IMR-90 (cell line): Measurements from ENCODE around the gene LIPM. TPM values are rescaled to one million over a fixed set of nuclear protein-coding genes. Genes with fewer than 3 reads are reported as not detected.

ENCODE experiments used
- ATAC-seq: fragments of 200-7000 bp; cut with Tn5 transposase; 2 replicates; pipeline ENCODE4 v1.9.1; 2020; ENCODE audit warnings: low read depth, mild to moderate bottlenecking, moderate library complexity
- BruUV-seq: library from RNA; stranded (reverse); fragments of 400-500 nt; replicated peaks from 2 replicates; lab custom pipeline; 2021; lab: Mats Ljungman, UMichigan
- CTCF ChIA-PET: fragments of 300-600 bp; formaldehyde crosslinking; extraction: SDS; loops from one replicate; lab custom pipeline; 2021; ENCODE audit warnings: antibody characterized with exemption; lab: Yijun Ruan, JAX
- POLR2A ChIA-PET: fragments of 300-600 bp; sonication (Branson Sonifier 250); formaldehyde crosslinking; loops from one replicate; lab custom pipeline; 2022; ENCODE audit warnings: antibody characterized with exemption; ENCODE audit not compliant: unreplicated experiment; lab: Charles Lee
- DNase-seq: peaks from one replicate; pipeline ENCODE4 v3.0.0; 2013
- H2AFZ ChIP-seq: replicated peaks from 2 replicates; pipeline ENCODE3; 2013; ENCODE audit warnings: low read length, mild to moderate bottlenecking; ENCODE audit not compliant: poor library complexity
- H2AK5ac ChIP-seq: 2 replicates; pipeline ENCODE4 v1.6.1; 2013; ENCODE audit warnings: low read depth, low read length, inconsistent platforms
- H2AK9ac ChIP-seq: replicated peaks from 2 replicates; pipeline ENCODE3; 2013; ENCODE audit warnings: mild to moderate bottlenecking, low read depth, low read length, moderate library complexity; ENCODE audit not compliant: poor library complexity
- H2BK120ac ChIP-seq: 2 replicates; pipeline ENCODE4 v1.6.1; 2013; ENCODE audit warnings: low read depth, low read length, inconsistent platforms
- H2BK15ac ChIP-seq: 3 replicates; pipeline ENCODE4 v1.6.1; 2013; ENCODE audit warnings: low read depth, low read length, inconsistent platforms
- H2BK20ac ChIP-seq: 2 replicates; pipeline ENCODE4 v1.6.1; 2013; ENCODE audit warnings: low read depth, mild to moderate bottlenecking, inconsistent platforms, low read length, moderate library complexity
- H2BK5ac ChIP-seq: 2 replicates; pipeline ENCODE4 v1.6.1; 2013; ENCODE audit warnings: mild to moderate bottlenecking, low read depth, low read length, inconsistent platforms; ENCODE audit not compliant: poor library complexity, severe bottlenecking
- H3K14ac ChIP-seq: replicated peaks from 2 replicates; pipeline ENCODE4 v1.6.1; 2013; ENCODE audit warnings: low read depth, low read length, inconsistent platforms
- H3K18ac ChIP-seq: 2 replicates; pipeline ENCODE4 v1.6.1; 2013; ENCODE audit warnings: low read depth, low read length, control low read depth
- H3K23ac ChIP-seq: 2 replicates; pipeline ENCODE4 v1.6.1; 2013; ENCODE audit warnings: low read depth, low read length, inconsistent platforms
- H3K27ac ChIP-seq: 2 replicates; pipeline ENCODE4 v1.5.1; 2013; ENCODE audit warnings: mild to moderate bottlenecking, control low read depth, low read length; ENCODE audit not compliant: insufficient read depth
- H3K27me3 ChIP-seq: 2 replicates; pipeline ENCODE4 v1.6.1; 2013; ENCODE audit warnings: low read length; ENCODE audit not compliant: control insufficient read depth, insufficient read depth
- H3K36me3 ChIP-seq: 2 replicates; pipeline ENCODE4 v1.6.1; 2013; ENCODE audit warnings: low read length, mixed read lengths; ENCODE audit not compliant: control insufficient read depth, insufficient read depth
- H3K4ac ChIP-seq: 2 replicates; pipeline ENCODE4 v1.6.1; 2013; ENCODE audit warnings: low read depth, low read length, inconsistent platforms
- H3K4me1 ChIP-seq: 2 replicates; pipeline ENCODE4 v1.6.1; 2013; ENCODE audit warnings: low read length, mixed read lengths; ENCODE audit not compliant: control insufficient read depth, insufficient read depth
- H3K4me2 ChIP-seq: 2 replicates; pipeline ENCODE4 v1.6.1; 2013; ENCODE audit warnings: low read depth, mild to moderate bottlenecking, control low read depth, low read length, moderate library complexity
- H3K4me3 ChIP-seq: 2 replicates; pipeline ENCODE4 v1.5.1; 2013; ENCODE audit warnings: low read depth, mild to moderate bottlenecking, control low read depth, low read length, moderate library complexity; ENCODE audit not compliant: insufficient read depth
- H3K56ac ChIP-seq: 2 replicates; pipeline ENCODE4 v1.6.1; 2013; ENCODE audit warnings: low read length, inconsistent platforms; ENCODE audit not compliant: insufficient read depth; ENCODE audit errors: extremely low read depth
- H3K79me1 ChIP-seq, 2 experiments: 2 replicates each; pipeline ENCODE4 v1.6.1; 2013; ENCODE audit warnings: low read length in 2 of 2, inconsistent platforms in 1 of 2, low read depth in 1 of 2
- H3K9ac ChIP-seq: 2 replicates; pipeline ENCODE4 v1.6.1; 2013; ENCODE audit warnings: low read depth, low read length, control low read depth
- H3K9me1 ChIP-seq: 2 replicates; pipeline ENCODE4 v1.6.1; 2013; ENCODE audit warnings: low read length, inconsistent platforms; ENCODE audit not compliant: insufficient read depth
- H3K9me3 ChIP-seq: 2 replicates; pipeline ENCODE4 v1.6.1; 2013; ENCODE audit warnings: low read length; ENCODE audit not compliant: control insufficient read depth, insufficient read depth
- H4K20me1 ChIP-seq: 2 replicates; pipeline ENCODE4 v1.6.1; 2013; ENCODE audit warnings: low read length, inconsistent platforms; ENCODE audit not compliant: insufficient read depth
- H4K5ac ChIP-seq: 2 replicates; pipeline ENCODE4 v1.6.1; 2013; ENCODE audit warnings: mild to moderate bottlenecking, low read depth, low read length, control low read depth
- H4K8ac ChIP-seq, 2 experiments: 2 replicates each; pipeline ENCODE4 v1.6.1; 2013; ENCODE audit warnings: low read depth in 2 of 2, low read length in 2 of 2, control low read depth in 1 of 2, inconsistent platforms in 1 of 2
- H4K91ac ChIP-seq: 2 replicates; pipeline ENCODE4 v1.6.1; 2013; ENCODE audit warnings: low read depth, low read length, inconsistent platforms; ENCODE audit not compliant: insufficient read depth
- BHLHE40 ChIP-seq: fragments of 150-350 bp; IDR thresholded peaks from 2 replicates; pipeline ENCODE4 v1.6.1; 2016; ENCODE audit warnings: mild to moderate bottlenecking, low read depth, low read length
- CEBPB ChIP-seq: IDR thresholded peaks from 2 replicates; pipeline ENCODE4 v1.6.1; 2012; ENCODE audit warnings: low read depth, low read length, improper control_type of control experiment
- MAZ ChIP-seq: IDR thresholded peaks from 2 replicates; pipeline ENCODE4 v1.6.1; 2012; ENCODE audit warnings: low read depth, mild to moderate bottlenecking, low read length, improper control_type of control experiment, moderate library complexity, borderline replicate concordance
- POLR2A ChIP-seq: IDR thresholded peaks from 2 replicates; pipeline ENCODE4 v1.6.1; 2012; ENCODE audit warnings: mild to moderate bottlenecking, low read depth, low read length
- RCOR1 ChIP-seq: IDR thresholded peaks from 2 replicates; pipeline ENCODE4 v1.6.1; 2012; ENCODE audit warnings: mild to moderate bottlenecking, low read length, improper control_type of control experiment; ENCODE audit not compliant: insufficient replicate concordance
- RFX5 ChIP-seq: IDR thresholded peaks from 2 replicates; pipeline ENCODE4 v1.8.0; 2012; ENCODE audit warnings: low read depth, mild to moderate bottlenecking, low read length, moderate library complexity
- SMC3 ChIP-seq: fragments of 150-350 bp; IDR thresholded peaks from 2 replicates; pipeline ENCODE4 v1.6.1; 2016; ENCODE audit warnings: low read depth, mild to moderate bottlenecking, antibody characterized with exemption, low read length, moderate library complexity
- WGBS, 2 experiments: methylation state at CpG; one replicate each; pipeline versions ENCODE4 v1.1.5 to v1.1.7; 2013; ENCODE audit warnings: missing lambda C conversion rate in 2 of 2; ENCODE audit not compliant: insufficient read length in 1 of 2; ENCODE audit errors: extremely low coverage in 2 of 2; 5-methylcytosine and 5-hydroxymethylcytosine counted together
- dilution Hi-C: fragments of 300-500 bp; cut with HindIII; formaldehyde crosslinking; loops from one replicate; pipeline ENCODE4 v1.14.3; 2018; ENCODE audit warnings: low sequenced_read_pairs; ENCODE audit not compliant: unreplicated experiment
- in situ Hi-C: fragments of 300-500 bp; cut with MboI; formaldehyde crosslinking; loops from 3 replicates; pipeline ENCODE4 v1.14.3; 2019; ENCODE audit warnings: low sequenced_read_pairs, inconsistent platforms, mixed read lengths
- intact Hi-C: fragments of 100-400 bp; cut with micrococcal nuclease; formaldehyde crosslinking; loops from 2 replicates; pipeline ENCODE4 v1.10.0; 2022
- polyA plus RNA-seq, 3 experiments: library from polyadenylated mRNA; depleted of rRNA; stranded (reverse); fragments of >200 nt; gene quantifications; 2 replicates each; pipeline ENCODE4 v1.2.3, GENCODE V29; 2012; ENCODE audit warnings: low replicate concordance in 1 of 3
- total RNA-seq: library from RNA; depleted of rRNA; stranded (reverse); fragments of >200 nt; gene quantifications from 2 replicates; pipeline ENCODE4 v1.2.3, GENCODE V29; 2012
- TF ChIP-seq, protein P1 (sequence below): fragments of 150-350 bp; IDR thresholded peaks from 2 replicates; pipeline ENCODE4 v1.6.1; 2016; ENCODE audit warnings: low read depth, mild to moderate bottlenecking, low read length, moderate library complexity, borderline replicate concordance

Gene LIPM
- total and polyA plus RNA-seq, 2 of the 4 experiments (the other 2 are of a cell fraction): not detected

DNA sequence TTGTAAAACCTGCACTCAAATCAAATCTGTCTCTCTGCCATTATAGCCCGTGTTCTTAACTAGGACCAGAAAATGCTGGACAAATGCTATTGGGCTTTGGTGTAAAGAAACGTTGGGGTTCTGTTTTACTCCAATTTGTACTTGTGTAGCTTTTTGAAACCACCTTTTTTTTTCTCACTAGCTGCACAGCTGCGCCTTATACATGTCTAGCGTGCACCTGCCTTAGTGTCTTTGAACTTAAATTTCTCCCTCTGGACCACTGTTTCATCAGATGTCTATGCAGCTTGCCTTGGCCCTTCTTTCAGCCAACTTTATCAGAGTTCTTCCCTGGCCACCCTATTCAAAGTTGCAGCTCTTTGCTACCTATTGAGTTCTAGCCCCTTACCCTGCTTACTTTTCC, 7.1 kb downstream of the LIPM start:
- H3K9me1 ChIP-seq: no peaks in the 10 kb centered on the region
- POLR2A ChIA-PET: no interaction called here
- BruUV-seq: no TSS peak

More for the DNA sequence above, 7.1 kb downstream of the LIPM start:
- no peaks in the 10 kb centered on the region for H4K20me1 ChIP-seq
- no peak for ATAC-seq
- no peak overlapping the region for H2BK5ac ChIP-seq
- H3K9me3 ChIP-seq: no peaks in the 10 kb centered on the region
- peaks cover 8% of the 10 kb centered on the region for H3K27me3 ChIP-seq
- no peak overlapping the region for H2BK15ac ChIP-seq
- H3K14ac ChIP-seq: no peak overlapping the region
- no peak overlapping the region for H2AFZ ChIP-seq
- H3K18ac ChIP-seq: no peak overlapping the region
- no peak for TF ChIP-seq CEBPB
- TF ChIP-seq RCOR1: no peak
- TF ChIP-seq POLR2A: no peak
- no peak for TF ChIP-seq SMC3
- no peak for TF ChIP-seq RFX5
- TF ChIP-seq BHLHE40: no peak
- TF ChIP-seq MAZ: no peak
- TF ChIP-seq, protein P1, sequence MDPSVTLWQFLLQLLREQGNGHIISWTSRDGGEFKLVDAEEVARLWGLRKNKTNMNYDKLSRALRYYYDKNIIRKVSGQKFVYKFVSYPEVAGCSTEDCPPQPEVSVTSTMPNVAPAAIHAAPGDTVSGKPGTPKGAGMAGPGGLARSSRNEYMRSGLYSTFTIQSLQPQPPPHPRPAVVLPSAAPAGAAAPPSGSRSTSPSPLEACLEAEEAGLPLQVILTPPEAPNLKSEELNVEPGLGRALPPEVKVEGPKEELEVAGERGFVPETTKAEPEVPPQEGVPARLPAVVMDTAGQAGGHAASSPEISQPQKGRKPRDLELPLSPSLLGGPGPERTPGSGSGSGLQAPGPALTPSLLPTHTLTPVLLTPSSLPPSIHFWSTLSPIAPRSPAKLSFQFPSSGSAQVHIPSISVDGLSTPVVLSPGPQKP: no peak
- CTCF ChIA-PET: interaction anchor here (0.9 to 1.6 kb wide), 2 partner anchors 122 to 226 kb away, joined by 3 to 4 read pairs; partner anchors contain the start of gene RNLS
- intact Hi-C loops (loop anchor here (1.0 to 5.0 kb wide), 3 partner anchors 121 to 244 kb away; partner anchors contain the start of gene RNLS), dilution Hi-C loops (no loop called here), in situ Hi-C loops (loop anchor here (5.0 kb wide), 1 partner anchor 242 kb away; no protein-coding TSS in a partner anchor)
- H2AK5ac ChIP-seq: no peak overlapping the region
- no peak overlapping the region for H4K91ac ChIP-seq
- no peak overlapping the region for H3K56ac ChIP-seq
- no peak overlapping the region for H3K23ac ChIP-seq
- no peak overlapping the region for H2BK120ac ChIP-seq
- no peak overlapping the region for H4K8ac ChIP-seq
- H3K36me3 ChIP-seq: no peaks in the 10 kb centered on the region
- 86% methylated on average over 2 of the region's 4 CpGs; no CpG with 5 or more reads in 1 of the 2 experiments for WGBS, 2 experiments
- DNase-seq: no peak
- no peak overlapping the region for H4K5ac ChIP-seq
- no peak overlapping the region for H3K27ac ChIP-seq
- no peaks in the 10 kb centered on the region for H3K4me1 ChIP-seq
- no peak overlapping the region for H3K4ac ChIP-seq
- no peaks in the 10 kb centered on the region for H3K79me1 ChIP-seq
- H2AK9ac ChIP-seq: no peak overlapping the region
- H2BK20ac ChIP-seq: no peak overlapping the region; the same call in 1 of the 2 replicates
- no peak overlapping the region for H3K4me2 ChIP-seq
- no peak overlapping the region for H3K9ac ChIP-seq
- H3K4me3 ChIP-seq: no peak overlapping the region
